ENCODE data around the gene SIGLEC11.
A peak's percentile ranks its signal among the peaks of the same experiment; 100 is the strongest.
"Not testable (repeated sequence)": the region's sequence is repeated elsewhere in the genome, so short reads cannot be mapped to it uniquely, and the experiment has no call there.

The SIGLEC11 gene

DNA sequence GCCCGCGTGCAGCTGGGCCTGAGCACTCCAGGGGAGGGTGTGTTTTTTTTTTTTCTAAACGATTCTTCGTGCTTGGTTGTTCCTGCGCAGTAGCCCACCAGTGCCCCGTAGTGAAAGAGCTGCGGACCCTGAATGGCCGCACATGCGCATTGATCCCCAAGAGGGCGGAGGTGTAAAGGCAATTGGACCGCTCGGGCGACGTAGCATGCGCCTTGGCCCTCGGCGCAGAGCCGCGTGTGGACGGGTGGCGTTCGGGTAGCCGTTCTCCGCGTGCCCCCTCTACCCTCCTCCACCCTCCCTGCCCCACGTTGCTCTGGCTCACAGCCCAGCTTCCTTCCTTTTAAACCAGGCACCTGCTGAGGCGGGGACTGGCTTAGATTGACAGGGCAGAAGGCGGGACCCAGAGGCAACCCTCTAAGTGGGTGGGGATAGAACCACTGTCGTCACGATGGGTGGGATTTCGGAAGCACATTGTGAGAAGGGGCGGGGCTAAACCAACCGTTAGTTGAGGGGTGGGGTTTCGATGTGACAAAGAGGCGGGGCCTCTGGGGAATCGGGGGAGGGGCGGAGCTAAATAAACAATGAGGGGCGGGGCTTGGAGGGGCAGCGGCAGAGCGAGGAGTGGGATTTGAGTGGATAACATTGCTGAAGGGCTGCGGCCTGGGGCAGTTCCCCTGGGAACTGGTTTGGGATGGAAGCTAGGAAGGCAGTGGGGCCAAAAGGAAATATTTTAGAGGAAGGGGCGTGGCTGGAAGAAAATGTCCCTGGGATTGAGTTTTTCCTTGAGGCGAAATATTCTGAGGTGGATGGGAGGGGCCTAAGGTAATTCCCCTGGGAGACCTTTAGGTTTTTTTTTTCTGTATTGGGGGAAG lies 31.1 kb downstream of the SIGLEC11 start:
- peaks cover 17% of the 10 kb centered on the region for H3K36me3 ChIP-seq (ENCODE audit: control insufficient read depth, insufficient read depth, low read length)
- peaks cover 4% of the 10 kb centered on the region for H3K4me1 ChIP-seq (ENCODE audit: control insufficient read depth, insufficient read depth, low read length)

GRCh38 chr19:49929121-49929610 lies 31.8 kb downstream of the SIGLEC11 start, which contains the start of the genes ATF5 and NUP62:
Gene ATF5 (plus strand): TSS chr19:49929205. CDS start chr19:49930851, 1,646 bp downstream.
Gene NUP62 (minus strand): TSS chr19:49929504. CDS start chr19:49909807, 19,697 bp downstream.
- H3K9ac ChIP-seq (ENCODE audit: low read depth, low read length) = peak within 1 kb of the TSS; percentile 97
- H3K4me1 ChIP-seq (ENCODE audit: control insufficient read depth, insufficient read depth, low read length) = peaks cover 4% of the 10 kb centered on the region
- H3K27me3 ChIP-seq (ENCODE audit: control insufficient read depth, insufficient read depth, low read length) = no peaks in the 10 kb centered on the region
- H3K36me3 ChIP-seq (ENCODE audit: control insufficient read depth, insufficient read depth, low read length) = peaks cover 23% of the 10 kb centered on the region
- no peaks in the 10 kb centered on the region for H3K9me3 ChIP-seq (ENCODE audit: control insufficient read depth, insufficient read depth, low read length)
- H3K4me3 ChIP-seq (ENCODE audit: low read depth, low read length) = peak within 1 kb of the TSS; percentile 90

More for the DNA sequence above, 31.1 kb downstream of the SIGLEC11 start:
- no peaks in the 10 kb centered on the region for H3K27me3 ChIP-seq (ENCODE audit: control insufficient read depth, insufficient read depth, low read length)
- no peaks in the 10 kb centered on the region for H3K9me3 ChIP-seq (ENCODE audit: control insufficient read depth, insufficient read depth, low read length)
- H3K9ac ChIP-seq (ENCODE audit: low read depth, low read length) = peak overlapping the region; percentile 97
- H3K4me3 ChIP-seq (ENCODE audit: low read depth, low read length) = peak overlapping the region; percentile 90

DNA sequence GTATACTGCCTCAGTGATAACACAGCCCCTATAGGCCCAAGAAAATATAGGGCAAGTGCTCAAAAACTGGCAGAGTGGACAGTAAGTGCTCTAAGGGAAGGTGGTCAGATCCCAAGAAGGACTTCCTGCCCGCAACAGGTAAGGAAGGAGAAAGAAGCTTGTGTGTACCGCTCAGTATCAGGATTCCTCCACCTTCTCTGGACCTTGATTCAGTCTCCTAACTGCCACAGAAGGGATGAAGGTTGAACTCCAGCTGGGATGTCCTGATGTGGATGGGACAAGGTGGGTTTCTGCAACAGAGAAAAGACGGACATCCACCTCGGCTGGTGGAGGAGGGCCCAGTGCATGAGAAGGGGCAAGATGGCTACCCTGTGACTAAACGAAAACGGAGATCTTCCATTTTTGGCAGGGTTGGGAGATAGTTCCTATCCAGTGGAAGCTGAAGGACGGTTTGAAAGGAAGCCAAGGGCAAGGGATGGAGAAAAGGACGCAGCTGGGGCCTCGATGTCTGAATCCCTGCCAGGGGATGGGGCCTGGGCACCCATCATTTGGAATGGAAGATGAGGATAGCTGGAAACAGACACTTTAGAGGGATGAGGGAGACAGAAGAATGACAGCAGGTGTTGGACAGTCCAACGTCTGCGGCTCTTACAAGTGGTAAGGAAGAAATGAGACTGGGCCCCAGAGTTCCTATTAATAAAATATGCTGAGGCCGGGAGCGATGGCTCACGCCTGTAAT lies 33.3 kb downstream of the SIGLEC11 start:
- H3K9ac ChIP-seq (ENCODE audit: low read depth, low read length) = no peak overlapping the region
- H3K4me1 ChIP-seq (ENCODE audit: control insufficient read depth, insufficient read depth, low read length) = peaks cover 4% of the 10 kb centered on the region
- no peaks in the 10 kb centered on the region for H3K9me3 ChIP-seq (ENCODE audit: control insufficient read depth, insufficient read depth, low read length)
- no peaks in the 10 kb centered on the region for H3K27me3 ChIP-seq (ENCODE audit: control insufficient read depth, insufficient read depth, low read length)
- H3K4me3 ChIP-seq (ENCODE audit: low read depth, low read length) = peak overlapping the region; percentile 32
- H3K36me3 ChIP-seq (ENCODE audit: control insufficient read depth, insufficient read depth, low read length) = peaks cover 37% of the 10 kb centered on the region

DNA sequence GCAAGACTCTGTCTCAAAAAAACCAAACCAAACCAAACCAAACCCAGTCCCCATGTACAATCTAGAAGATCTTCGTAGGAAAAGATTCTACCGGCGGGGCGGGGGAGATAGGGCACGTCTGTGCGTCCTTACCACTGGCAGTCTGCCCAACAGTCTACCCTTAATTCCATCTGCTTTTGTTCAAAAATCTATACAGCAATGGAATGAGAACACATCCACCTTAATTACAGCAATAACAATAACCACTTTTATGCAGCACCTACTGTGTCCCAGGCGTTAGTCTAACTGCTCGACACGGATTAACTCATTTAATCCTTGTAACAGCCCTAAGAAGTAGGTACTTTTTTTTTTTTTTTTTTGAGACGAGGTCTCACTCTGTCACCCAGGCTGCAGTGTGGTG lies 34.5 kb downstream of the SIGLEC11 start:
- peaks cover 6% of the 10 kb centered on the region for H3K4me1 ChIP-seq (ENCODE audit: control insufficient read depth, insufficient read depth, low read length)
- H3K9me3 ChIP-seq (ENCODE audit: control insufficient read depth, insufficient read depth, low read length) = no peaks in the 10 kb centered on the region
- no peak overlapping the region for H3K4me3 ChIP-seq (ENCODE audit: low read depth, low read length)
- H3K27me3 ChIP-seq (ENCODE audit: control insufficient read depth, insufficient read depth, low read length) = no peaks in the 10 kb centered on the region
- no peak overlapping the region for H3K9ac ChIP-seq (ENCODE audit: low read depth, low read length)
- peaks cover 44% of the 10 kb centered on the region for H3K36me3 ChIP-seq (ENCODE audit: control insufficient read depth, insufficient read depth, low read length)

DNA sequence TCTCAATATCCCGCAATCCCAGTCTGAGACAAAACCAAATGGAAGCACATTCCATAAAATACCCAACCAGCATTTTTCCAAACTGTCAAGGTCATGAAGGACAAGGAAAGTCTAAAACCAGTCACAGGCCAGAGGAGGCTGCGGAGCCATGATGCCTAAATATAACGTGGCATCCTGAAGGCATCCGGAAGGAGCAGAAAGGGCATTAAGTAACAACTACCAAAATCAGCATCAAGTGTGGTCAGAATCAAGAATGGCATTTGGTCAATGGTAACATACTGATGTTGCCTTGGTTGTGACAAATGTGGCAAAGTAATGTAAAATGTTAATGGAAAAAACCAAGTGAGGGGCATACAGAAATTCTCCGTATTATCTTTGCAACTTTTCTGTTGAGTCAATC lies 35.5 kb downstream of the SIGLEC11 start:
- H3K4me3 ChIP-seq (ENCODE audit: low read depth, low read length) = no peak overlapping the region
- H3K4me1 ChIP-seq (ENCODE audit: control insufficient read depth, insufficient read depth, low read length) = peaks cover 6% of the 10 kb centered on the region
- H3K36me3 ChIP-seq (ENCODE audit: control insufficient read depth, insufficient read depth, low read length) = peaks cover 48% of the 10 kb centered on the region
- H3K27me3 ChIP-seq (ENCODE audit: control insufficient read depth, insufficient read depth, low read length) = no peaks in the 10 kb centered on the region
- no peaks in the 10 kb centered on the region for H3K9me3 ChIP-seq (ENCODE audit: control insufficient read depth, insufficient read depth, low read length)
- H3K9ac ChIP-seq (ENCODE audit: low read depth, low read length) = no peak overlapping the region

GRCh38 chr19:49924881-49925210 lies 36.1 kb downstream of the SIGLEC11 start:
- H3K9me3 ChIP-seq (ENCODE audit: control insufficient read depth, insufficient read depth, low read length); H3K4me1 ChIP-seq (ENCODE audit: control insufficient read depth, insufficient read depth, low read length); H3K27me3 ChIP-seq (ENCODE audit: control insufficient read depth, insufficient read depth, low read length); H3K9ac ChIP-seq (ENCODE audit: low read depth, low read length); H3K4me3 ChIP-seq (ENCODE audit: low read depth, low read length): not testable (repeated sequence)
- peaks cover 50% of the 10 kb centered on the region for H3K36me3 ChIP-seq (ENCODE audit: control insufficient read depth, insufficient read depth, low read length)

DNA sequence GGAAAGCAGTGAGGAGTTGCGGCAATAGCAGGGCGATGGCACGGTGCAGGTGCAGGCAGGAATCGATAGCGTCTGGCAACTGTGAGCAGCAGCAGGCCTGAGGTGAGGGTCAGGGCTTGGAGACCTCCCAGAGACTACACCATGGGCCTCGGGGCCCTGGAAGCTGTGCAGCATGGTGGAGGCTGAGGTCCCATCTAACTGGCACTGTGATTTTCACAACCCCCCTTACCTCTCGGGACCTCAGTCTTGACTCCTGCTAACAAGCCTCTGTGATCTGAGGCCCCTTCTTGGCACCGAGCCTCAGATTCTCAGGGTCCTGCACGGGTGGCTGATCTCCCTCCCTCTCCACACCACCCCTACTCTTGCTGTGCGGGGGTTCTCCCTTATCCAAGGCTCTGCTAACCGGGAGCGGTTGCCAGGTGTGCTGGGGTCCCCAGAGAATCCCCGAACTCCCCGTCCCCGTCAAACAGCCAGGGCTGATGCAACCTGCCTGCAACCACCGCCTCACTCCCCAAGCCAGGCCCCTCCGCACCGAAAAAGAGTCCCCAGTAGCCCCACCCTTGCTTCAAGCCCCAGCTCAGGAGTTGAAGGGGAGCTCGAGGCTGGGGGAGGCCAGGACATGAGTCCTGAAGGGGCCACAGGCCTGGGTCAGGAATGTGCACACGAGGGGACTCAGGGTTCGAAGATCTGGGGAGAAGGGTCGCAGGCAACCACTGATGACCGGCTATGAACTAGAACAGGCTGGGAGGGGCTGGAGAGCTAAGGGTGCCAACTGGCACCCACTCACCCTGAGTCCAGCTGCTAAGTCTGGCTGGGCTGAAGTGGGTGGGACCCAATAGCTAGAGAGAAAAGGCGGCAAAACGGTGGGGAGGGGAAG lies 36.7 kb downstream of the SIGLEC11 start:
- H3K4me1 ChIP-seq (ENCODE audit: control insufficient read depth, insufficient read depth, low read length) = peaks cover 6% of the 10 kb centered on the region
- H3K9me3 ChIP-seq (ENCODE audit: control insufficient read depth, insufficient read depth, low read length) = no peaks in the 10 kb centered on the region
- peaks cover 50% of the 10 kb centered on the region for H3K36me3 ChIP-seq (ENCODE audit: control insufficient read depth, insufficient read depth, low read length)
- H3K4me3 ChIP-seq (ENCODE audit: low read depth, low read length) = no peak overlapping the region
- H3K27me3 ChIP-seq (ENCODE audit: control insufficient read depth, insufficient read depth, low read length) = no peaks in the 10 kb centered on the region
- no peak overlapping the region for H3K9ac ChIP-seq (ENCODE audit: low read depth, low read length)

- Histone ChIP-seq H3K9ac (ENCODE audit: low read depth, low read length) (no peak overlapping the region), H3K4me3 (ENCODE audit: low read depth, low read length) (no peak overlapping the region), H3K4me1 (ENCODE audit: control insufficient read depth, insufficient read depth, low read length) (peaks cover 6% of the 10 kb centered on the region), H3K36me3 (ENCODE audit: control insufficient read depth, insufficient read depth, low read length) (peaks cover 53% of the 10 kb centered on the region), H3K9me3 (ENCODE audit: control insufficient read depth, insufficient read depth, low read length) (no peaks in the 10 kb centered on the region), H3K27me3 (ENCODE audit: control insufficient read depth, insufficient read depth, low read length) (no peaks in the 10 kb centered on the region)
These were observed 37.6 kb downstream of the SIGLEC11 start for GRCh38 chr19:49923055-49924003.

DNA sequence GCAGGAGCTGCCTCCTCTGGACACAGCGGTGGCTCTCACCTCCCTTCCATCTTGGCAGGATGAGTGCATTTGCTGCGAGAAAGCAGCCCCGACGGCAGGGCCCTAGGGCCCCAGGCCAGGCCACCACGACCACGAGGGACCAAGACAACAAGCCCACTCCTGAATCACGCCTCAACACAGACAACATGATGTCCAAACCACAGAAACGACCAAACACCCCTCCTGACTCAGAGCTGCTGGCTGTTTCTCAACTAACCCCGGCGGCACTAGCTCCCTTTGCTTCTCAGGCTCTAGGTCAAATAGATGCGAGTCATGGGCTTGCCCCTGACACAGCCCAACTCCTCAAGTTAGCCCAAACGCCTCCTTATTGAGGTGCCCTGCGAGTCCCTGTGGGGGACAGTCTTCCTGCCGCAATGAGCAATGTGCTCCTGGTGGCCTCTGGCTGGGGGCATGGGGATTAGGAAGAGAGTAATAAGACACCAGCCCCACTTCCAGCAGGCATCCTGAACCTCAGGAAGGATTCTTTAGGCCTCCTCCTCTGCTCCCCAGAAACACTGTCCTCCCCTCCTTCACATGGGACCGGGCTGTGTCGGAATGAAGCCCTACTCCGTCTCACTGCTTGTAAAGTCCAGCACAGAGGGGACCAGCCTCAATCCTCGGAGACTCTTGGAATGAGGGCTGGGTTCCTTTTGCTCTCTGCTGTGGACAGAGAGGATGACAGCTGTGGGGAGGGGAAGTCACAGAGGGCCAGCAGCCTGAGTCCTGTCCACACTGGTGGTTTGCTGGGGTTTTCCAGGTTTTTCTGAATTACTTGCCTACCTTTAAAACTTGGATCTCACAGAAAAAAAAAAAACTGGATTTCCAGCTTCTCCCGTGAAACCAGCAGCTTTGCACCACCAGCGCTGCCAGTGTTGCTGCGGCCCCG lies 38.8 kb downstream of the SIGLEC11 start:
- Histone ChIP-seq H3K27me3 (ENCODE audit: control insufficient read depth, insufficient read depth, low read length) (no peaks in the 10 kb centered on the region), H3K4me3 (ENCODE audit: low read depth, low read length) (no peak overlapping the region), H3K9me3 (ENCODE audit: control insufficient read depth, insufficient read depth, low read length) (no peaks in the 10 kb centered on the region), H3K4me1 (ENCODE audit: control insufficient read depth, insufficient read depth, low read length) (peaks cover 2% of the 10 kb centered on the region), H3K36me3 (ENCODE audit: control insufficient read depth, insufficient read depth, low read length) (peaks cover 47% of the 10 kb centered on the region), H3K9ac (ENCODE audit: low read depth, low read length) (peak overlapping the region; percentile 47)
